Measurements from ENCODE around the gene ANO1.

GRCh38 chr11:70054004-70054403, 24.1 kb upstream of the ANO1 start:
- no peak for TF ChIP-seq POLR2A (IDR thresholded peaks at IDR 0.05)
- TF ChIP-seq CTCF (IDR thresholded peaks at IDR 0.05), result no peak
- no peak for TF ChIP-seq EP300 (IDR thresholded peaks at IDR 0.05)
- TF ChIP-seq POLR2AphosphoS5 (IDR thresholded peaks at IDR 0.05), result no peak
